GM12878 (cell line): ENCODE data around the gene PRRX1. TPM values are rescaled to one million over a fixed set of nuclear protein-coding genes. Genes with fewer than 3 reads are reported as not detected.

ENCODE experiments used
- ATAC-seq: fragments of 200-7000 bp; cut with Tn5 transposase; 3 replicates; pipeline ENCODE4 v1.9.1; 2020; ENCODE audit warnings: mild to moderate bottlenecking, moderate library complexity
- BruUV-seq: library from RNA; stranded (reverse); fragments of 400-500 nt; replicated peaks from 2 replicates; lab custom pipeline; 2021; lab: Mats Ljungman, UMichigan
- CTCF ChIA-PET: fragments of 300-600 bp; sonication (Branson Sonifier 250); formaldehyde crosslinking; extraction: SDS; loops from one replicate; lab custom pipeline; 2021; ENCODE audit warnings: inconsistent platforms; lab: Yijun Ruan, JAX
- POLR2A ChIA-PET: fragments of 350-600 bp; formaldehyde crosslinking; extraction: SDS; loops from one replicate; lab custom pipeline; 2021; ENCODE audit warnings: inconsistent platforms; lab: Charles Lee
- RAD21 ChIA-PET: fragments of 300-600 bp; sonication (Branson Sonifier 250); formaldehyde crosslinking; loops from one replicate; lab custom pipeline; 2023; ENCODE audit warnings: antibody characterized with exemption; ENCODE audit not compliant: unreplicated experiment; lab: Charles Lee
- SMC1A ChIA-PET: fragments of 300-600 bp; sonication (Branson Sonifier 250); formaldehyde crosslinking; loops from one replicate; lab custom pipeline; 2023; ENCODE audit not compliant: unreplicated experiment, uncharacterized antibody; lab: Charles Lee
- DNase-seq: peaks from one replicate; pipeline ENCODE4 v3.0.0-alpha.2; 2011; ENCODE audit warnings: low read depth, low spot score
- FAIRE-seq: peaks from 3 replicates; lab custom pipeline; 2011; peaks lifted over from hg19 to GRCh38; lab: Jason Lieb, UNC
- H2AFZ ChIP-seq: 2 replicates; pipeline ENCODE4 v1.6.0; 2011; ENCODE audit warnings: low read depth, low read length, control low read depth; ENCODE audit not compliant: control insufficient read depth
- H3K27ac ChIP-seq: 2 replicates; pipeline ENCODE4 v1.5.1; 2011; ENCODE audit warnings: control low read depth; ENCODE audit not compliant: control insufficient read depth, insufficient read depth
- H3K27me3 ChIP-seq, 2 experiments: replicated peaks in 1 of 2; 2 replicates each; pipeline versions ENCODE4 v1.6.0 to v1.6.1; 2011; ENCODE audit warnings: low read length in 1 of 2; ENCODE audit not compliant: control insufficient read depth in 2 of 2, insufficient read depth in 2 of 2
- H3K36me3 ChIP-seq, 2 experiments: 2 replicates each; pipeline ENCODE4 v1.5.1; 2011; ENCODE audit warnings: low read length in 1 of 2; ENCODE audit not compliant: control insufficient read depth in 2 of 2, insufficient read depth in 2 of 2
- H3K4me1 ChIP-seq: 2 replicates; pipeline ENCODE4 v1.6.1; 2011; ENCODE audit warnings: mild to moderate bottlenecking, low read length, moderate library complexity, mixed read lengths; ENCODE audit not compliant: control insufficient read depth, insufficient read depth
- H3K4me2 ChIP-seq: 2 replicates; pipeline ENCODE4 v1.6.0; 2011; ENCODE audit warnings: control low read depth; ENCODE audit not compliant: control insufficient read depth, insufficient read depth
- H3K4me3 ChIP-seq: fragments of 200-600 bp; sonication (generic); 2 replicates; pipeline ENCODE4 v1.5.1; 2016
- H3K79me2 ChIP-seq: 2 replicates; pipeline ENCODE4 v1.6.0; 2011; ENCODE audit warnings: low read length; ENCODE audit not compliant: control insufficient read depth, insufficient read depth
- H3K9ac ChIP-seq: 2 replicates; pipeline ENCODE4 v1.8.0; 2011; ENCODE audit warnings: low read length, control low read depth, mixed read lengths; ENCODE audit not compliant: control insufficient read depth, insufficient read depth
- H3K9me3 ChIP-seq: replicated peaks from 3 replicates; pipeline ENCODE4 v1.5.1; 2011; ENCODE audit warnings: mild to moderate bottlenecking, low read length; ENCODE audit not compliant: control insufficient read depth, insufficient read depth
- H4K20me1 ChIP-seq: 2 replicates; pipeline ENCODE4 v1.6.0; 2011; ENCODE audit not compliant: control insufficient read depth, insufficient read depth
- GATAD2B ChIP-seq: fragments of 450-650 bp; conservative IDR thresholded peaks from 2 replicates; pipeline ENCODE4 v1.6.1; 2017; ENCODE audit warnings: low read depth, mild to moderate bottlenecking, moderate library complexity
- TBL1XR1 ChIP-seq: IDR thresholded peaks from 2 replicates; pipeline ENCODE4 v1.6.1; 2012; ENCODE audit warnings: low read depth, low read length, improper control_type of control experiment
- ZBTB4 ChIP-seq: fragments of 450-650 bp; formaldehyde crosslinking; IDR thresholded peaks from 2 replicates; pipeline ENCODE4 v1.4.0; 2022; ENCODE audit warnings: mild to moderate bottlenecking, moderate library complexity
- WGBS: methylation state at CpG from one replicate; pipeline ENCODE4 v1.1.6; 2016; ENCODE audit warnings: low lambda C conversion rate; ENCODE audit not compliant: insufficient replicate concordance, insufficient coverage; ENCODE audit errors: missing lambda C conversion rate; 5-methylcytosine and 5-hydroxymethylcytosine counted together
- in situ Hi-C: fragments of 300-500 bp; cut with MboI; formaldehyde crosslinking; loops from 9 replicates; pipeline ENCODE4 v1.14.3; 2018; ENCODE audit warnings: mixed read lengths
- intact Hi-C: fragments of 100-400 bp; cut with micrococcal nuclease; formaldehyde crosslinking; loops from one replicate; pipeline ENCODE4 v1.14.2; 2022; ENCODE audit not compliant: unreplicated experiment
- polyA plus RNA-seq, 11 experiments: library from polyadenylated mRNA; depleted of rRNA in 4 of 11; unstranded in 6 of 11; stranded (reverse) in 5 of 11; fragments of >200 nt; fragmentation: Nextera tagmentation in 4 of 11; fragmentation: Illumina TruSeq in 1 of 11; extraction: Ambion mirVana in 4 of 11; extraction: Trizol in 1 of 11; gene quantifications; 1 replicate in 1 of 11; 2 replicates in 10 of 11; pipeline versions ENCODE4 v1.2.1 to v1.2.3, GENCODE V29; 2011 to 2016; ENCODE audit warnings: inconsistent platforms in 2 of 11, missing spikeins in 2 of 11, low read depth in 1 of 11
- total RNA-seq, 4 experiments: library from RNA; depleted of rRNA in 3 of 4; stranded (reverse); fragments of >200 nt in 3 of 4; fragmentation: Illumina TruSeq in 1 of 4; extraction: Trizol in 1 of 4; gene quantifications; 2 replicates each; pipeline versions ENCODE4 v1.2.1 to v1.2.3, GENCODE V29; 2013 to 2021

Gene PRRX1
- total and polyA plus RNA-seq, 10 of the 15 experiments (the other 5 are each of a cell fraction or from before 2014, with no cell fraction given): 0.42 to 64.6 (median 1.5) TPM

GRCh38 chr1:170700842-170701615 is 37.1 kb downstream of the PRRX1 start (continued):
- TF ChIP-seq ZBTB4 (CRISPR knock-in tag): no peak

GRCh38 chr1:170701962-170702361 is 38.0 kb downstream of the PRRX1 start:
- SMC1A ChIA-PET: no interaction called here

More at GRCh38 chr1:170701962-170702361, 38.0 kb downstream of the PRRX1 start:
- Histone ChIP-seq H3K27me3 (no peaks in the 10 kb centered on the region; a peak in 1 of 4 replicates), H2AFZ (no peak overlapping the region), H3K4me3 (no peak overlapping the region), H3K36me3 (no peaks in the 10 kb centered on the region), H4K20me1 (no peaks in the 10 kb centered on the region), H3K9ac (no peak overlapping the region), H3K9me3 (no peaks in the 10 kb centered on the region), H3K27ac (no peak overlapping the region), H3K79me2 (no peaks in the 10 kb centered on the region), H3K4me1 (no peaks in the 10 kb centered on the region), H3K4me2 (no peak overlapping the region)
- in situ Hi-C loops (no loop called here), intact Hi-C loops (no loop called here)
- TF ChIP-seq TBL1XR1: no peak
- no peak for TF ChIP-seq GATAD2B
- ATAC-seq: no peak
- FAIRE-seq: no peak
- no peak for DNase-seq
- WGBS: 63% methylated on average over 12 of the region's 12 CpGs
- BruUV-seq: no TSS peak
- CTCF ChIA-PET: interaction anchor here (0.8 to 1.0 kb wide), 2 partner anchors 12 to 14 kb away, joined by 4 to 5 read pairs; no protein-coding TSS in a partner anchor
- POLR2A ChIA-PET: no interaction called here
- RAD21 ChIA-PET: interaction anchor here (1.5 kb wide), 1 partner anchor 13 kb away, joined by 3 read pairs; no protein-coding TSS in a partner anchor
